ENCODE data around the gene CXorf66.
"Not testable (repeated sequence)": the region's sequence is repeated elsewhere in the genome, so short reads cannot be mapped to it uniquely, and the experiment has no call there.

Gene CXorf66

GRCh38 chrX:139924696-139925095 is 40.6 kb downstream of the CXorf66 start:
- no peak for DNase-seq

GRCh38 chrX:139924069-139924695 is 41.1 kb downstream of the CXorf66 start:
- DNase-seq, result no peak

GRCh38 chrX:139921142-139921541 is 44.2 kb downstream of the CXorf66 start:
- DNase-seq, result not testable (repeated sequence)

DNA sequence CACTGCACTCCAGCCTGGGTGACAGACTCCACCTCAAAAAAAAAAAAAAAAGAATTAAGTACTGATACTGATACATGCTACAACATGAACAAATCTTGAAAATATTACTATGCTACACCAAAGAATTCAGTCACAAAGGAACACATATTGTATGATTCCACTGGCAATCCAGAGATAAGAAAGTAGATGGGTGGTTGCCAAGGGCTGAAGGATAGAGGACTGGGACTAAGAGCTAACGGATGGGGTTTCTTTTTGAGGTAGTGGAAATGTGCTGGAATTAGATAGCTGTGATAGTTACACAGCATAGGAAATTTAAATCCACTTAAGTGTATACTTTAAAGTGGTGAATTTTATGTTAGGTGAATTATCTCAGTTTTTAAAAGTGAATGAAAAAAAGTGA is 45.0 kb downstream of the CXorf66 start:
- no peak for DNase-seq

- DNase-seq, result no peak
These were observed 50.9 kb downstream of the CXorf66 start for GRCh38 chrX:139914421-139914820.

DNA sequence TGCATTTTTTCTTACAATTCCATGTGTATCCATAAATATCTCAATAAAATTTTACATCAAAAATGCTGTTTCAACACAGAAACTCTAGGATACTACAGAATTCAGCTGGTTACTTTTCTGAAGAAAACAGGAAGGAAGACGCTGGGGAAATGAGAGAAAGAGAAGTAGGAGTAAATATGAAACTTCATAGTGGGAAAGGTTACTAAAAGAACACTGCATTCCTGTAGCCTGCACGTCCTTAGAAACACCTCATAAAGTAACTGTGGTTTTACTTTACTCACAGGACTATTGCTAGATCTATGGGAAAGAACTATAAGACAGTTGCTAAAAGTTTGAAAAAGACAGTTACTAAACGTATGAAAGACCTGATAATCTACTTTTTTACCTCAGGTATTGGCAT is 55.6 kb downstream of the CXorf66 start:
- DNase-seq, result no peak

- DNase-seq, result no peak
These were observed 58.2 kb downstream of the CXorf66 start for GRCh38 chrX:139907078-139907477.

GRCh38 chrX:139905743-139906142 is 59.6 kb downstream of the CXorf66 start:
- no peak for DNase-seq
